Testis (tissue), 3 donors: ENCODE data around the gene GUCA2A. TPM values are rescaled to one million over a fixed set of nuclear protein-coding genes. Genes with fewer than 3 reads are reported as not detected.

Experiments
- DNase-seq: peaks from one replicate; pipeline ENCODE4 v3.0.0-alpha.2; 2019
- H3K27ac ChIP-seq, 2 donors: fragments of 200-600 bp; sonication (generic); one replicate each; pipeline ENCODE4 v1.5.1; 2019
- H3K27me3 ChIP-seq: fragments of 200-600 bp; sonication (generic); one replicate; pipeline ENCODE4 v1.5.1; 2019
- H3K36me3 ChIP-seq: fragments of 200-600 bp; sonication (generic); one replicate; pipeline ENCODE4 v1.5.1; 2017; ENCODE audit warnings: low read depth; ENCODE audit errors: missing control alignments
- H3K4me1 ChIP-seq: fragments of 200-600 bp; sonication (generic); one replicate; pipeline ENCODE4 v1.5.1; 2019
- H3K4me3 ChIP-seq, 2 donors: fragments of 200-600 bp; sonication (generic); one replicate each; pipeline ENCODE4 v1.5.1; 2017 to 2019
- H3K9me3 ChIP-seq: fragments of 200-600 bp; sonication (generic); one replicate; pipeline ENCODE4 v1.5.1; 2017
- CTCF ChIP-seq, 3 experiments: fragments of 450-650 bp in 2 of 3; fragments of 200-600 bp in 1 of 3; sonication (generic) in 1 of 3; IDR thresholded peaks; one replicate each; pipeline ENCODE4 v1.5.1; 2016 to 2019; ENCODE audit warnings: antibody characterized with exemption in 3 of 3, mild to moderate bottlenecking in 2 of 3, moderate library complexity in 1 of 3
- POLR2A ChIP-seq: fragments of 450-650 bp; IDR thresholded peaks from one replicate; pipeline ENCODE4 v1.6.1; 2017; ENCODE audit warnings: antibody characterized with exemption, mild to moderate bottlenecking, moderate library complexity
- WGBS, 2 donors: methylation state at CpG; one replicate each; pipeline ENCODE4 v1.1.5; 2018; 5-methylcytosine and 5-hydroxymethylcytosine counted together
- intact Hi-C: fragments of 100-400 bp; cut with DNase I; formaldehyde crosslinking; loops from one replicate; pipeline ENCODE4 v1.15.1; 2023; ENCODE audit warnings: low total_unique reads
- polyA plus RNA-seq: library from polyadenylated mRNA; stranded (reverse); fragments of 350-450 nt; fragmentation: Illumina TruSeq; extraction: RNeasy Lipid Tissue Mini Kit (QIAGEN cat#74804); gene quantifications from one replicate; pipeline ENCODE4 v1.2.3, GENCODE V29; 2014; ENCODE audit warnings: low read depth, low replicate concordance; ENCODE audit not compliant: insufficient read depth
- total RNA-seq, 2 donors: library from RNA; depleted of rRNA; stranded (reverse); fragments of >200 nt; gene quantifications; one replicate each; pipeline ENCODE4 v1.2.3, GENCODE V29; 2016

Gene GUCA2A
- total and polyA plus RNA-seq, 3 donors from 2014 or later = not detected

- Histone ChIP-seq H3K9me3 (no peaks in the 10 kb centered on the region), H3K27me3 (no peaks in the 10 kb centered on the region), H3K4me1 (peaks cover 6% of the 10 kb centered on the region), H3K36me3 (no peaks in the 10 kb centered on the region), H3K4me3 (no peak overlapping the region), H3K27ac (no peak overlapping the region)
- no peak for DNase-seq
- no peak for TF ChIP-seq POLR2A
- TF ChIP-seq CTCF (IDR thresholded peaks at IDR 0.05) = no peak
- intact Hi-C loops = no loop called here
- 73 to 74% methylated on average over 10 to 13 of the region's 13 CpGs for WGBS, 2 donors
These were observed 20.4 kb downstream of the GUCA2A start for GRCh38 chr1:42143896-42144710.

GRCh38 chr1:42142894-42143675, 21.5 kb downstream of the GUCA2A start:
- H3K27ac ChIP-seq = no peak overlapping the region
- no peaks in the 10 kb centered on the region for H3K36me3 ChIP-seq
- WGBS, 2 donors = 59 to 60% methylated on average over 4 of the region's 4 CpGs
- intact Hi-C loops = no loop called here
- no peaks in the 10 kb centered on the region for H3K27me3 ChIP-seq
- no peaks in the 10 kb centered on the region for H3K9me3 ChIP-seq
- peaks cover 6% of the 10 kb centered on the region for H3K4me1 ChIP-seq
- no peak for TF ChIP-seq POLR2A
- no peak for TF ChIP-seq CTCF (IDR thresholded peaks at IDR 0.05)
- no peak overlapping the region for H3K4me3 ChIP-seq
- no peak for DNase-seq

- DNase-seq = no peak
- Histone ChIP-seq H3K36me3 (no peaks in the 10 kb centered on the region), H3K9me3 (no peaks in the 10 kb centered on the region), H3K4me1 (peaks cover 6% of the 10 kb centered on the region), H3K27ac (no peak overlapping the region), H3K27me3 (no peaks in the 10 kb centered on the region), H3K4me3 (no peak overlapping the region)
- intact Hi-C loops = no loop called here
- 85 to 89% methylated on average over 5 of the region's 5 CpGs for WGBS, 2 donors
- no peak for TF ChIP-seq CTCF (IDR thresholded peaks at IDR 0.05)
- no peak for TF ChIP-seq POLR2A
These were observed 22.6 kb downstream of the GUCA2A start for GRCh38 chr1:42141978-42142377.

- 91 to 96% methylated on average over 2 of the region's 2 CpGs for WGBS, 2 donors
- Histone ChIP-seq H3K36me3 (no peaks in the 10 kb centered on the region), H3K4me3 (no peak overlapping the region), H3K27me3 (no peaks in the 10 kb centered on the region), H3K27ac (no peak overlapping the region), H3K9me3 (no peaks in the 10 kb centered on the region), H3K4me1 (no peaks in the 10 kb centered on the region)
- TF ChIP-seq POLR2A = no peak
- no peak for TF ChIP-seq CTCF (IDR thresholded peaks at IDR 0.05)
- no peak for DNase-seq
- intact Hi-C loops = no loop called here
These were observed 24.4 kb downstream of the GUCA2A start for GRCh38 chr1:42140191-42140590.
